GM12878 (cell line): ENCODE results near the gene GAS6.

Experiments
- POLR2AphosphoS5 ChIP-seq: IDR thresholded peaks from 2 replicates; pipeline ENCODE4 v1.6.1; 2011; ENCODE audit warnings: mild to moderate bottlenecking, low read length, inconsistent platforms
- TF ChIP-seq, protein P1 (sequence below): IDR thresholded peaks from 2 replicates; pipeline ENCODE4 v1.6.1; 2011; ENCODE audit warnings: low read depth, mild to moderate bottlenecking, low read length, moderate library complexity, borderline replicate concordance; ENCODE audit errors: extremely low read depth
- TF ChIP-seq, protein P2 (sequence below): IDR thresholded peaks from 2 replicates; pipeline ENCODE4 v1.6.1; 2011; ENCODE audit warnings: low read depth, low read length, improper control_type of control experiment, borderline replicate concordance

DNA sequence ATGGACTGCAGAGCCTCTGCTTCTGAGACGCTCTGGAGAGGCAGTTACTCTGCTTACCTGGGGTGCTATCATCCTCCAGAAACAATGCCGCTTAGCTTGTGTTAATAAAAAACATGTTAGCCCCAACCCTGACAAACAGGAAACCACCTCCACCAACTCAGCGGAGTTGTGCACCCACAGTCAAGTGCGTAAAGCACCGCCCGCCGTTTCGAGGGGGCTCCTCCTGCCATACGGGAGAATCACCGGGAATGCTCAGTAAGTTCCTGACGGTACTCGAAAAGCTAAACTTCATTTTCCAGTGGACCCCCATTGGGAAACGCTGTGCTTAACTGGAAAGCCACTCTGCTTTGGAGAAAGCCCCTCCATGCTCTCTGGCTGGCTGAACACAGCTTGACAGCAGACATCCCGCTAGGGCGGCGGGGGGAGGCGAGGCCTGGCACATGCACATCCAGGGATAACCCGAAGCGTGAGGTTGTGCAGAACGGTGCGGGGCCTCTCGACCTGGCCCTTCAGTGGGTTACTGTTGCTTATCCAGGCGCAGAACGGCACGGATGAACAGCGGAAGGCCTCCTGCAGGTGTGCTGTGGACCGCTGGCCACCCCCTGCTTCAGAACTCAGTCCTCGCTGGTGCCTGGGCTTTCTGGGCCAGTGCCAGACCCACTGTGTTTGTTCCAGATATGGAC, 17.1 kb downstream of the GAS6 start:
- TF ChIP-seq, protein P1, sequence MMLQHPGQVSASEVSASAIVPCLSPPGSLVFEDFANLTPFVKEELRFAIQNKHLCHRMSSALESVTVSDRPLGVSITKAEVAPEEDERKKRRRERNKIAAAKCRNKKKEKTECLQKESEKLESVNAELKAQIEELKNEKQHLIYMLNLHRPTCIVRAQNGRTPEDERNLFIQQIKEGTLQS = no peak
- TF ChIP-seq POLR2AphosphoS5 = no peak
- TF ChIP-seq, protein P2, sequence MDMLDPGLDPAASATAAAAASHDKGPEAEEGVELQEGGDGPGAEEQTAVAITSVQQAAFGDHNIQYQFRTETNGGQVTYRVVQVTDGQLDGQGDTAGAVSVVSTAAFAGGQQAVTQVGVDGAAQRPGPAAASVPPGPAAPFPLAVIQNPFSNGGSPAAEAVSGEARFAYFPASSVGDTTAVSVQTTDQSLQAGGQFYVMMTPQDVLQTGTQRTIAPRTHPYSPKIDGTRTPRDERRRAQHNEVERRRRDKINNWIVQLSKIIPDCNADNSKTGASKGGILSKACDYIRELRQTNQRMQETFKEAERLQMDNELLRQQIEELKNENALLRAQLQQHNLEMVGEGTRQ = no peak
